ENCODE measurements around the gene PCSK6.

GRCh38 chr15:101523560-101523940, 34.0 kb upstream of the PCSK6 start:
- TF ChIP-seq REST (IDR thresholded peaks at IDR 0.05; ENCODE audit: borderline replicate concordance) (no peak), RAD21 (conservative IDR thresholded peaks at IDR 0.05) (no peak), POLR2AphosphoS5 (IDR thresholded peaks at IDR 0.05) (no peak), TAF1 (IDR thresholded peaks at IDR 0.05; ENCODE audit: low read depth) (no peak), EP300 (conservative IDR thresholded peaks at IDR 0.05; ENCODE audit: poor library complexity, severe bottlenecking) (no peak), MXI1 (conservative IDR thresholded peaks at IDR 0.05; ENCODE audit: poor library complexity, severe bottlenecking) (no peak), EZH2 (IDR thresholded peaks at IDR 0.05; ENCODE audit: borderline replicate concordance, insufficient read depth, low read length, poor library complexity, severe bottlenecking) (no peak), SMC3 (conservative IDR thresholded peaks at IDR 0.05; ENCODE audit: poor library complexity) (no peak)
- TF ChIP-seq, protein P1, sequence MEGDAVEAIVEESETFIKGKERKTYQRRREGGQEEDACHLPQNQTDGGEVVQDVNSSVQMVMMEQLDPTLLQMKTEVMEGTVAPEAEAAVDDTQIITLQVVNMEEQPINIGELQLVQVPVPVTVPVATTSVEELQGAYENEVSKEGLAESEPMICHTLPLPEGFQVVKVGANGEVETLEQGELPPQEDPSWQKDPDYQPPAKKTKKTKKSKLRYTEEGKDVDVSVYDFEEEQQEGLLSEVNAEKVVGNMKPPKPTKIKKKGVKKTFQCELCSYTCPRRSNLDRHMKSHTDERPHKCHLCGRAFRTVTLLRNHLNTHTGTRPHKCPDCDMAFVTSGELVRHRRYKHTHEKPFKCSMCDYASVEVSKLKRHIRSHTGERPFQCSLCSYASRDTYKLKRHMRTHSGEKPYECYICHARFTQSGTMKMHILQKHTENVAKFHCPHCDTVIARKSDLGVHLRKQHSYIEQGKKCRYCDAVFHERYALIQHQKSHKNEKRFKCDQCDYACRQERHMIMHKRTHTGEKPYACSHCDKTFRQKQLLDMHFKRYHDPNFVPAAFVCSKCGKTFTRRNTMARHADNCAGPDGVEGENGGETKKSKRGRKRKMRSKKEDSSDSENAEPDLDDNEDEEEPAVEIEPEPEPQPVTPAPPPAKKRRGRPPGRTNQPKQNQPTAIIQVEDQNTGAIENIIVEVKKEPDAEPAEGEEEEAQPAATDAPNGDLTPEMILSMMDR (IDR thresholded peaks at IDR 0.05; ENCODE audit: poor library complexity, severe bottlenecking): no peak

Data from neural cell (in vitro differentiated cells).